GM10847 (cell line): ENCODE data around the gene BARX2.

Experiments used
- POLR2A ChIP-seq: IDR thresholded peaks from 2 replicates; pipeline ENCODE4 v1.6.1; 2011; ENCODE audit not compliant: insufficient read length; ENCODE audit errors: extremely low read depth

The BARX2 gene

DNA sequence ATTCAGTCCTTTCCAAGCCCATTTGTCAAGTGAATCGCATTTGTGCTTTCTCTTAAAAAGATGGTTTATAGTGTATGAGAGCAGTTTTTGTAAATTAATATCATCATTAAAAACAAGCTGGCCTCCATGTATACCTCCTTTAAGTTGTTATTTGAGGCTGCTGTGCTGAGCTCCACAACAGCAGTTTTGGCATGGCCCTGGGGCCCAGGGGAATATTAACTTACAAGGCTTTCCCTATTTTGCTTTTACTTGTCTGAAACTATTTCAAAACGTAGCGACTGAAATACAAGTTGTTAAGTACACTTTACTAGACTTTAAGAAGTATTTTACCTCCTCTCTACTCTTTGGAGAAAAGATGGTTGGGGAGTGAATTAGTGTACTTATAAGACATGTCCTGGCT is 4.9 kb upstream of the BARX2 start:
- no peak for TF ChIP-seq POLR2A

DNA sequence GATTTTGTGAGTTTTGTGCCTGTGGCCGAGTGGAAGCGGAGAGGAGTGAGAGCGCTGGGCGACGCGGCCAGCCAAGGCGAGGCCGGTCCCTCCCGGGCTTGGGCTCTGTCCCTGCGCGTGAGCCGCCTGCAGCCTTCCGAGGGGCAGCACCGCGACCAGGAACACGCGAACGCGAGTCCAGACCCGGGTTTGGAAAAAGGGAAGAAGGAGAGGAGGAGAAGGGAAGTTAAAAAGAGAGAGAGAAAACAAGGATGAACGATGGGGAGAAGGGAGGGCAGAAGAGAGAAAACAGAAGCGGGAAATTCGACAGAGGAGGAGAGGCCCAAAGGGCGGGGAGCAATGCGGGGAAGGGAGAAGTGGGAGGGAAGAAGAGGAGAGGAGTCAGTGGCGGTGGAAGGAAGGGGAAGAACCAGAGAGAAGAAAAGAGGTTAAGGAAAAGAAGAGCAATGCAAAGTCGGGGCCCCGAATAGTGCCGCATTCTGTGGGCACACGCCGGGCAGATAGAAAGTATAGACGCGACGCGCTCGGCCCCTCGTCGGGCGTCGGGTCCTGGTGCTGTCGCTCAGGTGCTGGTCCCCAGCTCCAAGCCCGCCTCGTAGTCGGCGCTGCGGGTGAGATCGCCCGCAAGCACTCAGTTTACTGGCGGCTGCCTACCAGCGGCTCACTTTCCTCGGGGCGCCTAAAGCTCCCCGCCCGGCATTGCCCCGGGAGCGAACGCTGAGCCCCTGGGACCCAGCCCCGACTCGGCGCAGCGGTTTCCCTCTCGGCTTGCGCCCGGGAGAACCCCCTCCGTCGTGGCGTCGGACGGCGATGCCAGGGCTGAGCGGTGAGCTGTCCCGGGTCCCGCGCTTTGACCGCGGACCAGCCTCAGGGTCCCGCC is 2.8 kb upstream of the BARX2 start:
- TF ChIP-seq POLR2A = no peak

DNA sequence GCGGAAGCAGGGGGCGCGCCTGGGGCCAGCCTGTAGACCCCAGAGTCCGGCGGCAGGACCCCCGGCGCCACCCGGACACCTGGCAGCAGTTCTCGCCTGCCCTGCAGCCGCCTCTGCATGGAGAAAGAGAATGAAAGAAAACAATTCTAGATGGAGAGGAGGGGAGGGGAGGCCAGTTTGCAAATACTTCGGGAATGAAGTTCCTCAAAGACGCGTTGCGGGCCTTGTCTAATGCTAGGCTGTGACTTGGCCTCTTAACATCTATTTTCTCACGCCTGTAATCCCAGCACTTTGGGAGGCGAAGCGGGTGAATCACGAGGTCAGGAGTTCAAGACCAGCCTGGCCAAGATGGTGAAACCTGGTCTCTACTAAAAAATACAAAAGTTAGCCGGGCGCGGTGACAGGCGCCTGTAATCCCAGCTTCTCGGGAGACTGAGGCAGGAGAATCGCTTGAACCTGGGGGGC is 2.1 kb upstream of the BARX2 start:
- no peak for TF ChIP-seq POLR2A

DNA sequence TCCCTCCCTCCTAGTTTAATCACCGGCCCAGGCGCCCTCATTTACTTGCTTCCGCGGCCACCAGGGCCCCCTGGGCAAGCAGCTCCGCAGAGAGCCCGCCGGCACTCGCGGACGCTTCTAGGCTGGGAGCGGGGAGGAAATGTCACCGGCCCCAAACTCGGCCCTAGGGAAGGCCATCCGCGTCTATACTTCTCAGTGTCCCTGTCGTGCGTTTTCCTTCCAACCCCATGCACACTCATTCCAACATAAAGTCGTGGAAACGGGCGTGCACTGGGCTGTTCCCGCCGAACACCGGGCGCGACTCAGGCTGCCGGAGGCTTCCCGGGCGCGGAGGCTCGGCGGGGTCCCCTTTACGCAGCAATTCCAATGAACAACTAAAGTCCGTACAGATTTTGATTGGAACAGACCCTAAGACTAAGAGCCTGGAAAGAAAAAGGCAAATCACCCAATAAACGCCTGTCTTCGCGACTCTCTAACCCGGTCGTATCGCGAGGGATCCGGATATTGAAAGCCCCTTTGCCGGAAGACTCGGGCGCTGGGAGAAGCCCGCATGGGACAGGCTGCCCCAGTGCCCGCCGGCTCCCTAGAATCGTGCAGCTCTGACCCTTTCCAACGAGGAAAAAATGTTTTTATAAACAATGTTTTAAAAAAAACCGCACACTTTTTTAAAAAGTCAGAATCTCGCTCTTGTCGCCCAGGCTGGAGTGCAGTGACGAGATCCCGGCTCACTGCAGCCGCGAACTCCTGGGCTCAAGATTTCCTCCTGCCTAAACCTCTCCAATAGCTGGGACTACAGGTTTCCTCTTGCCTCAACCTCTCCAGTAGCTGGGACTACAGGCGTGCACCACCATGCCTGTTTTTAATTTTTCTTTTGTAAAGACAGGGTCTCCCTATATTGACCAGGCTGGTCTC is 1.3 kb upstream of the BARX2 start:
- no peak for TF ChIP-seq POLR2A

DNA sequence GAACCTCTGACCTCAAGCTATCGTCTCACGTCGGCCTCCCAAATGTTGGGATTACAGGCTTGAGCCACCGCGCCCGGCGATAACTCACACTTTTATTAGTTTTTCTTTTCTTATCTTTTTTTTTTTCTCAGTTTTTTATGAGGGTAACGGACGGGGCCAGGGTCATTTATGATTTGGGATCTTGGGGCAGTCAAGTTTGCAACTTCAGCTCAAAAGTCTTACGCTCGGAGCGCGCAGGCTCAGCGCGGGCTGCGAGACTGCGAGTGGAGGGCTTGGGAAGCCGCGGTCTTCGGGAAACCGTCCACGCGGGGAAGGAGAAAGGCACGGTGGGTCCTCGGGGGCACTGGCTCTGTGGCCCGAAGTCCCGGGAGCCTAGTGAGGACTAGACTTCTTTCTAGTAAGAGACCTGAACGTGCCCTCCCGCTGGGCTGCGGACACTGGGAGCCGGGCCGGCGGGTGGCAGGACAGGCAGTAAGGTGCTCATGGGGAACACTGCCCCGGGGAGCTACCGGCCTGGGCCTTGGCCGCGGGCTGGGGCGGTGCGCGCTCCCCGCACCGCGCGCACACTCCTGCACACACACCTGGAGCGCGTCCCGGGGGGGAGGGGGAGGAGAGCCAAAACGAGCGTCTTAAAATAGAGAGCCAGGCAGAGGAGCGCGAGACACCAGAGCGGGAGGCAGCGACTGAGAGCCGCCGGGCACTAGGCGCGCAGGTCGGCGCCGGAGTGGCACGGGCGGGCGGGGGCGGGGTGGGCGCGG is 476 bp upstream of the BARX2 start:
- no peak for TF ChIP-seq POLR2A

DNA sequence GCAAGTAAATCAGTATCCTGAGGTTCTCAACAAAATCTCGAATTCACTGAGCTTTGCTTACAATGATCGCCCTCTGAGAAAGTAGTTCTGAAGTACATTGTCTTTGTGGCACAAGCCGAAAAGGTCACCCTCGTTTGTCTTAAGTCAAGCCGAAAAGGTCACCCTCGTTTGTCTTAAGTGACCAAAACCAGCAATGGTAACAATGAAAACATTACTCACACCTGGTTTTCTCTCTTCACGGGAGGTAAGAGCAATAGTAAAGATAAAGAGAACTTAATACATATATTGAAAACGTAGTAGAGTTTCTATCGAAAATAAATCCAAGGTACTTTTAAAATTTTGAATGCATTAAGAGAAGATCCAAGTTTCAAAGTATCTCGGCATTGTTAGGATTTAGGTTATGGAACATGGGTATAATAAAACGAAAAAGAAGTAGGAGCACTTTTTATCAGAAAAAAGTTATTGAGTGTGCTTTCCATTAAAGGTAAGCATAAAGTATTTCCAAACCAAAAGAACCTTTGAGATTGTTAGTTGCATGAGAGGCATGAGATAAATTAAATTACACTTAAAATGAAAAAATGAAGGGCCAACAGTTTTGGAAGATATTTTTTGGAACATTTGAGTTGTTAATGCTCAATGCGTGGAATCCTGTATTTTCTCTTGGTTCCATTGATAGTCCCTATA is 1.2 kb downstream of the BARX2 start:
- TF ChIP-seq POLR2A = no peak

DNA sequence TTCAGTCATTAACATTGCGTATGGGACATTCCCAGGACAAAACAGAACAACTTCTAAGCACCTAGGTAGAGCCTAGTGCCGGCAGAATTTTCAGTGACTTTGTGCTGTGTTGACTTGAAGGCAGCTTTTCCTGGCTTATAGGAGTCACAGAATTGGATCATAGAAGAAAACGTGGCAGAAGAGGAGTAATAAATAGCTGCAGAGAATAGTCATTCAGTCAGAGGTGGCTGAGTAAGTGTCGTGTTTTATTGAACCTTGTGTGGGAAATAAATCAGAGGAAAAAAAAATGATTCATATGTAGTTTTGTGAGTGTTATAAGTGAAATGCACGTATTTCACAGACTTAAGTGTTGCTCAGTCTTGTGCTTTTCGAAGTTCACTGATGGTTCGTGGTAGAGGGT is 2.1 kb downstream of the BARX2 start:
- TF ChIP-seq POLR2A = no peak

DNA sequence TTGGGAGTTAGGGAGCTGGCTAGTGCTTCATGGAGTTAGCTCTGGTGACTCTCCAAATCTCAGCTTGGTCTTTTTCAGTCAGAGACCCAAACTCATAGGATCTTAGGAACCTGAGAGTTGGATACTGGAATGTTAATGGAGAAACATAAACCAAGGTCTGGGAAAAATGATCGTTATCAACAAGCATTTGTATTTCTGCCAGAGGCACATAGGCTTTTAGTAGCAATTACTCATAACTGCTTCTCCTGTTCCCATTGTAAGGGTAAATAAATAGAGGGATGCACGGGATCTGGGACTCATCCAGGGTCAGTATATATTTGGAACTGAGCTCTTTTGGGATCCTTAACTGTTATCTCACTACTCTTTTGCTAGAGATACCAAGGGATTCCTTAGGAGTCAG is 4.8 kb downstream of the BARX2 start:
- no peak for TF ChIP-seq POLR2A

DNA sequence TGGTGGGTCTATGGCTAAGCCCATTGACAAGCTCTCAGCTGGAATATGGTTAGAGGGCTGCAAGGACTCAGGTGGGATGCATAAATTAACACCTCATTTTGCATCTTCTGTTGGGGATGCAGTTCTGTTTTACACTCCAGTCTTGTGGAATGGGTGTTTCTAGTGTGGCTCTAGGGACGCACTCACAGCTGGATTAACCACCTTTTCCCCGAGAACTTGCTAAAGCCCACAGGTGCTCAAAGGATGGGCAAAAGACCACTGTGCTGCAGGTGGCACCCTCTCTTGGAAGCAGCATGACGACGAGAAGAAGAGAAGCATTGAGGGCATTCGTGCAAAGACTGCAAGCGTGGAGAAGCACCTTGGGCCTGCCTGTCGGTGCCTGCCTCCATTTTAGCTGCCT is 6.9 kb downstream of the BARX2 start:
- no peak for TF ChIP-seq POLR2A

DNA sequence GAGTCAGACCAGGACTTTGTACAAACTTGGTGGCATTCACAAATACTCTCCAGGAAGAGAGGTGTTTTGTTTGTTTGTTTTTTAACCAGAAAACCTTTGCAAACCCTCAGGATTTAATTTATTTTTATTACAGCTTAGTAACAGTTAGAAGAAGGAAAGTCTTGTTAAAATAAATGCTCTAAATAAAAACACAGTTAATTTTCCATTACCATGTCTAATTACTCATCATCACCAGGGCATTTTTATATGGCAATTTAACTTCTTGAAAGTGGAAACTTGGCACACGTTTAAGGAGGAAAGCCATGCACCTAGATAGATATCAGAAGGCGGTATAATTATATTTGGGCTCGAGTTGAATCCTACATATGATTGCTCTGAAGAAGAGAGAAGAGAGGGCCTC is 7.4 kb downstream of the BARX2 start:
- no peak for TF ChIP-seq POLR2A

DNA sequence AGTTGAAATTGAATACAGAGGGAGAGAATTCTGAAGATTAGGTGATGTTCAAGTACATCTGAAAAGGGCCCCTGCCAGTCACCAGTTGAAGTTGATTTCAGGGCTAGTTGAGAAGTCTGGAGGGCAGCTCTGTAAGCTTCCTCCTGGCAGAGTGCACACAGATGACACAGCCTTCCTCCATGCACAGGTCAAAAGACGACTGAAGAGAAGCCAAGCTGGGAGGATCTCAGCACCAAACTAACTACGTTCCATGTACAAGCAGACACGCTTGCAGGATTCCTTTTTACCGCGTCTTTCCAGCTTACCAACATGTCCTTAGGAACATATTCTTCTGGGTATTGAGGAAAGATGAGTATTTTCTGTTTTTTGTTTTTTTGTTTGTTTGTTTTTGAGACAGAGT is 7.9 kb downstream of the BARX2 start:
- no peak for TF ChIP-seq POLR2A

DNA sequence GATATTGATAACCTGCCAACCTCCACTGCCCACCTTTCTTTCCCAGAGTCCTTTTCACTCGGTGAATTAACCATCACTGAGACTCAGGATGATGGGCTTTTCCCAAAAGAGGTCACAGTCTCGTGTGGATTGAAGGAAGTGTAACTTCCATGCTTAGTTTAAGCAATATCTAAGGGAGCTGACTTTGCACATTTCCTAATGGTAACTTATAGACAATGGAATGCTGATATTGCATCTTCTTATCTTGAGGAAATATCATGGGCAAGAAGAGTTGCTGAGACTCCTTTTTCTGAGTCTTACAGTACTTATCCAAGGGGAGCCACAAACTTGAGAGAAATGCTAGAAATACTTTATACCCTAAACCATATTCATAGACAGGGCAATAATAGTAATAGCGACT is 8.8 kb downstream of the BARX2 start:
- no peak for TF ChIP-seq POLR2A

DNA sequence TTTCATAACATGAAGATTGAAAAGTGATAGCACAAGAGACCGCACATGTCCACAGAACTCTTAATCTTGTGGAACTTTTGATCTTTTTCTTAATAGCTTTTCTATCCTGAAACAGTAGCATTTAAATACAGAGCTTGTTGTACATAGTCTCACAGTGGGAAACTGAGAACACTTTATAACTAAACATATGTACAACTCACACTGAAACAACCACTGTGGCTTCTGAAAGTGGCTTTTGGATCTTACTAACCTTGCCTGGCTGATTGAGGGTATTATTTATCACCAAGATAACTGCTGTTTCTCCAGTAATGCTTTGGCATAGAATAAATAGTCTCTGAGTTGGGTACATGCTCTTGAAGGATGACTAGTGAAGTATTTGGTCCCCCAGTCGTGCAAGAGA is 10.2 kb downstream of the BARX2 start:
- TF ChIP-seq POLR2A = no peak

DNA sequence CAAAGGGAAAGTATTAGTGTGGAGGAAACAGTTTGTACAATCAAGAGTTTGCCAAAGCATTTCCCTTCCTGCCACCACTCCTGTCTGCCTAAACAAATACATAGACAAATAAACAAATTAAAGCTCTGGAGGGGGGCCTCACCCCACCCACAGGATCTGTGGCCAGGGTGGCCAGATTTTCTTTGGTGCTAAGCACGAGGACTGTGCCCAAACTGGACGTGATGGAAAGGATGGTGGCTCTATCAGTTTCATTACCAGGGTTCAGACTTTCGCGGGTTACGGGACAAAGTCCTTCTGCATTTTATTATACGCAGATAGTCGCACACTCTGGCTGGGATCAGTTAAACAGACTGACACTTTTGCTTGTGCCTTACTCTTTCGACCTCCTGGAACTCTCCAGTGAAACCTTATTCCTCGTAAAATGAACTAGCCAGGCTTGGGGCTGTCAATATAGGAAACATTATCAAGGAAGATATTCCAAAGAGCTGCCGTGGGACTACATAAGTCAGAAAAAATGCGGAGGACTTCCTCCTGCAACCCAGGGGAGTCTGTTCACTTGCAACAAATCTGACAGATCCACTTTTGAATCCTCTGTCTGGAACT is 11.2 kb downstream of the BARX2 start:
- no peak for TF ChIP-seq POLR2A
